Natural killer cell (primary cell): Measurements from ENCODE around the gene PRDM7. TPM values are rescaled to one million over a fixed set of nuclear protein-coding genes. Genes with fewer than 3 reads are reported as not detected.
A peak's percentile ranks its signal among the peaks of the same experiment; 100 is the strongest.

Experiments
- ATAC-seq, 3 donors: fragments of 150-1000 bp in 2 of 3; fragments of 200-7000 bp in 1 of 3; cut with Tn5 transposase; 1 replicate in 1 of 3; 2 replicates in 2 of 3; pipeline ENCODE4 v1.10.0; 2021; ENCODE audit warnings: mild to moderate bottlenecking in 2 of 3, moderate library complexity in 2 of 3
- DNase-seq, 2 donors: peaks; one replicate each; pipeline versions ENCODE4 v3.0.0 to v3.0.0-alpha.2; 2013 to 2021; ENCODE audit warnings: mixed read lengths in 1 of 2
- H3K27ac ChIP-seq: one replicate; pipeline ENCODE4 v1.5.1; 2013; ENCODE audit warnings: mild to moderate bottlenecking, low read length
- H3K27me3 ChIP-seq: one replicate; pipeline ENCODE4 v1.6.1; 2013; ENCODE audit warnings: low read length; ENCODE audit not compliant: control insufficient read depth, insufficient read depth
- H3K36me3 ChIP-seq: one replicate; pipeline ENCODE4 v1.6.1; 2013; ENCODE audit warnings: low read length; ENCODE audit not compliant: control insufficient read depth, insufficient read depth
- H3K4me1 ChIP-seq: one replicate; pipeline ENCODE4 v1.6.1; 2013; ENCODE audit warnings: low read length; ENCODE audit not compliant: control insufficient read depth, insufficient read depth
- H3K4me3 ChIP-seq: one replicate; pipeline ENCODE4 v1.5.1; 2013; ENCODE audit warnings: low read length
- H3K9me3 ChIP-seq: one replicate; pipeline ENCODE4 v1.6.1; 2013; ENCODE audit warnings: low read length; ENCODE audit not compliant: control insufficient read depth, insufficient read depth
- H3K27ac Mint-ChIP-seq, 2 donors: one replicate each; pipeline ENCODE4 v1.8.0; 2022; ENCODE audit warnings: mild to moderate bottlenecking in 2 of 2, mixed read lengths in 2 of 2, moderate library complexity in 1 of 2
- H3K27me3 Mint-ChIP-seq, 2 donors: one replicate each; pipeline ENCODE4 v1.8.0; 2022; ENCODE audit warnings: low read depth in 2 of 2, mixed read lengths in 2 of 2
- H3K36me3 Mint-ChIP-seq: one replicate; pipeline ENCODE4 v1.8.0; 2022; ENCODE audit warnings: mixed read lengths
- H3K4me1 Mint-ChIP-seq, 2 donors: one replicate each; pipeline ENCODE4 v1.8.0; 2022; ENCODE audit warnings: mixed read lengths in 2 of 2
- H3K4me3 Mint-ChIP-seq: one replicate; pipeline ENCODE4 v1.8.0; 2022; ENCODE audit warnings: mild to moderate bottlenecking, moderate library complexity, mixed read lengths
- H3K9me3 Mint-ChIP-seq, 2 donors: one replicate each; pipeline ENCODE4 v1.8.0; 2022; ENCODE audit warnings: mixed read lengths in 2 of 2
- WGBS: methylation state at CpG from one replicate; pipeline ENCODE4 v1.1.7; 2013; ENCODE audit warnings: missing lambda C conversion rate; ENCODE audit not compliant: insufficient coverage; 5-methylcytosine and 5-hydroxymethylcytosine counted together
- intact Hi-C: fragments of 100-400 bp; cut with micrococcal nuclease; formaldehyde crosslinking; loops from one replicate; pipeline ENCODE4 v1.14.2; 2022
- total RNA-seq, 4 donors: library from RNA; stranded (reverse); fragments of 120-200 nt in 1 of 4; gene quantifications; one replicate each; pipeline versions ENCODE4 v1.2.3 to v1.2.4, GENCODE V29; 2013 to 2022
- TF ChIP-seq, protein P1 (sequence below): fragments of 200-600 bp; IDR thresholded peaks from one replicate; pipeline ENCODE4 v1.8.0; 2022; ENCODE audit warnings: antibody characterized with exemption

PRDM7 gene
- total RNA-seq, 3 donors from 2014 or later (not counting 1 experiment from before 2014, with no cell fraction given) = not detected

DNA sequence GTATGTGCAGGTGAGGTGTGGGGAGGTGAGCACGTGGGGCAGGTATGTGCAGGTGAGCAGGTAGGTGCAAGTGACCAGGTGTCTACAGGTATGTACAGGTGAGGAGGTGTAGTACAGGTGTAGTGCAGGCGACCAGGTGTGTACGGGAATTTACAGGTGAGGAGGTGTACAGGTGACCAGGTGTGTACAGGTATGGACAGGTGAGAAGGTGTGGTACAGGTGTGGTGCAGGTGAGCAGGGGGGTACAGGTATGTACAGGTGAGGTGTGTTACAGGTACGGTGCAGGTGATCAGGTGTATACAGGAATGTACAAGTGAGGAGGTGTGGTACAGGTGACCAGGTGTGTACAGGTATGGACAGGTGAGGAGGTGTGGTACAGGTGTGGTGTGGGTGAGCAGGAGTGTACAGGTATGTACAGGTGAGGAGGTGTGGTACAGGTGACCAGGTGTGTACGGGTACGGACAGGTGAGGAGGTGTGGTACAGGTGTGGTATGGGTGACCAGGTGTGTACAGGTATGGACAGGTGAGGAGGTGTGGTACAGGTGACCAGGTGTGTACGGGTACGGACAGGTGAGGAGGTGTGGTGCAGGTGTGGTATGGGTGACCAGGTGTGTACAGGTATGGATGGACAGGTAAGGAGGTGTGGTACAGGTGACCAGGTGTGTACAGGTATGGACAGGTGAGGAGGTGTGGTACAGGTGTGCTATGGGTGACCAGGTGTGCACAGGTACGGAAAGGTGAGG is 45.0 kb downstream of the PRDM7 start:
- Histone ChIP-seq H3K27me3 (no peaks in the 10 kb centered on the region), H3K27ac (no peak overlapping the region), H3K4me3 (no peak overlapping the region), H3K4me1 (no peaks in the 10 kb centered on the region), H3K36me3 (no peaks in the 10 kb centered on the region), H3K9me3 (no peaks in the 10 kb centered on the region)
- ATAC-seq (peak in 2 of 3 donors; percentile 43 to 62), DNase-seq (no peak)
- Mint-ChIP-seq H3K36me3 (no peaks in the 10 kb centered on the region), H3K27me3 (peaks cover 0 to 4% of the 10 kb centered on the region in 2 donors), H3K27ac (peak overlapping the region; percentile 89 to 96), H3K9me3 (peaks cover 0 to 2% of the 10 kb centered on the region in 2 donors), H3K4me1 (peaks cover 0 to 13% of the 10 kb centered on the region in 2 donors), H3K4me3 (peak overlapping the region; percentile 63)
- 96% methylated on average over 9 of the region's 9 CpGs for WGBS
- TF ChIP-seq, protein P1, sequence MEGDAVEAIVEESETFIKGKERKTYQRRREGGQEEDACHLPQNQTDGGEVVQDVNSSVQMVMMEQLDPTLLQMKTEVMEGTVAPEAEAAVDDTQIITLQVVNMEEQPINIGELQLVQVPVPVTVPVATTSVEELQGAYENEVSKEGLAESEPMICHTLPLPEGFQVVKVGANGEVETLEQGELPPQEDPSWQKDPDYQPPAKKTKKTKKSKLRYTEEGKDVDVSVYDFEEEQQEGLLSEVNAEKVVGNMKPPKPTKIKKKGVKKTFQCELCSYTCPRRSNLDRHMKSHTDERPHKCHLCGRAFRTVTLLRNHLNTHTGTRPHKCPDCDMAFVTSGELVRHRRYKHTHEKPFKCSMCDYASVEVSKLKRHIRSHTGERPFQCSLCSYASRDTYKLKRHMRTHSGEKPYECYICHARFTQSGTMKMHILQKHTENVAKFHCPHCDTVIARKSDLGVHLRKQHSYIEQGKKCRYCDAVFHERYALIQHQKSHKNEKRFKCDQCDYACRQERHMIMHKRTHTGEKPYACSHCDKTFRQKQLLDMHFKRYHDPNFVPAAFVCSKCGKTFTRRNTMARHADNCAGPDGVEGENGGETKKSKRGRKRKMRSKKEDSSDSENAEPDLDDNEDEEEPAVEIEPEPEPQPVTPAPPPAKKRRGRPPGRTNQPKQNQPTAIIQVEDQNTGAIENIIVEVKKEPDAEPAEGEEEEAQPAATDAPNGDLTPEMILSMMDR = no peak
- intact Hi-C loops = no loop called here

DNA sequence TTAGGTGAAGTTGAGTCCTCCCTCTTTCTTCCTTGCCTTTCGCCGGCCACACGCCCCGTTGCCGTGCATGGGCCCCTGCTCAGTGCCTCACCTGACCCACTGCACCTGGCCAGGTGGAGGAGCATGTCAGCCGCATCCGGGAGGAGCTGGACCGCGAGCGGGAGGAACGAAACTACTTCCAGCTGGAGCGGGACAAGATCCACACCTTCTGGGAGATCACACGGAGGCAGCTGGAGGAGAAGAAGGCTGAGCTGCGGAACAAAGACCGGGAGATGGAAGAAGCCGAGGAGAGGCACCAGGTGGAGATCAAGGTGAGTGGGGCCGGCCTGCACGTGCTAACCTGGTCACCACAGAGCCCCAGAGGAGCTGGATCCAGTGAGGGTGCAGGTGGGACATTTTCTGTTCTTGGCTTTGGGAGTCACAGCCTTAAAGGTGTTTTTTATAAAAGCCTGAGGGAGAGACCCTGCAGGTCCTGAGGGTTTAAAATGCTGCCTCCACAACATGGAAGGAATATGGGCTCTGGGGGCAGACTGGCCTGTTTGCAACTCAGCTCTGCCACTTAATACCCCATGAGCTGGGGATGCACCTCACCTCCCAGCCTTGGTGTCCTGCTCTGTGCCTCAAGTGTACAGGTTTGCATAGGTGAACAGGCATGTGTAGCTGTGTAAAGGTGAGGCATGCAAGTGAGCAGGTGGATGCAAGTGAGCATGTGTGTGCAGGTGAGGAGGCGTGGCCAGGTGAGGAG is 45.8 kb downstream of the PRDM7 start:
- Histone ChIP-seq H3K27ac (no peak overlapping the region), H3K4me1 (peaks cover under 1% of the 10 kb centered on the region), H3K36me3 (no peaks in the 10 kb centered on the region), H3K27me3 (no peaks in the 10 kb centered on the region), H3K9me3 (no peaks in the 10 kb centered on the region), H3K4me3 (no peak overlapping the region)
- Mint-ChIP-seq H3K27ac (peak overlapping the region; percentile 89 to 96), H3K27me3 (peaks cover 0 to 4% of the 10 kb centered on the region in 2 donors), H3K4me1 (peaks cover 0 to 14% of the 10 kb centered on the region in 2 donors), H3K9me3 (peaks cover 0 to 2% of the 10 kb centered on the region in 2 donors), H3K4me3 (peak overlapping the region; percentile 63), H3K36me3 (no peaks in the 10 kb centered on the region)
- DNase-seq = no peak
- peak in 1 of 3 donors; percentile 42 for ATAC-seq
- intact Hi-C loops = no loop called here
- TF ChIP-seq, protein P1 = no peak
- WGBS = 98% methylated on average over 19 of the region's 19 CpGs

DNA sequence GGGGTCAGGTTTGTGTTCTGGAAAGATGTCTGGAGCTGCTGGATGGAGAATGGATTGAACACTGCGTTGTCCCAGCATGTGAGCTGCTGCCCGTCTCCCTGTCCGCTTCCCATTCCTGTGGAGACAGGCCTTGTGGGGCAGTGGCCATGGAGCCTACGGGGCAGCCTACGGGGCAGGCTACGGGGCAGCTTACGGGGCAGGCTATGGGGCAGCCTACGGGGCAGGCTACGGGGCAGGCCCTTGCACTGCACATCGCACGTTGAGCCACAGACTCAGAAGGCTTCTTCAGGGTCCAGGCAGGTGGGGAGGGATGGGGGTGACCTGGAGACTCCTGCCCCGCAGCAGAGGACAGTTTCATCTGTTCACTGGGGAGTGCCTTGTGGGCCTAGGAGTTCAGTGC is 48.1 kb downstream of the PRDM7 start:
- H3K36me3 Mint-ChIP-seq = no peaks in the 10 kb centered on the region
- no peak overlapping the region for H3K4me3 ChIP-seq
- H3K9me3 Mint-ChIP-seq = peaks cover 0 to 2% of the 10 kb centered on the region in 2 donors
- TF ChIP-seq, protein P1 = no peak
- H3K27me3 Mint-ChIP-seq = peaks cover 0 to 4% of the 10 kb centered on the region in 2 donors
- no peak for ATAC-seq
- intact Hi-C loops = no loop called here
- H3K27me3 ChIP-seq = no peaks in the 10 kb centered on the region
- no peak overlapping the region for H3K27ac ChIP-seq
- H3K9me3 ChIP-seq = no peaks in the 10 kb centered on the region
- no peak for DNase-seq
- H3K4me1 ChIP-seq = peaks cover 9% of the 10 kb centered on the region
- H3K36me3 ChIP-seq = no peaks in the 10 kb centered on the region
- no peak overlapping the region for H3K4me3 Mint-ChIP-seq
- H3K4me1 Mint-ChIP-seq = peaks cover 0 to 25% of the 10 kb centered on the region in 2 donors
- WGBS = 94% methylated on average over 12 of the region's 12 CpGs
- H3K27ac Mint-ChIP-seq = no peak overlapping the region
